Sigmoid colon (tissue), 4 donors: ENCODE data around the gene ZIM2.

Source experiments
- CTCF ChIP-seq, 4 experiments: fragments of 450-650 bp in 3 of 4; fragments of 200-600 bp in 1 of 4; IDR thresholded peaks; one replicate each; pipeline ENCODE4 v1.5.1; 2016 to 2019; ENCODE audit warnings: antibody characterized with exemption in 4 of 4, mild to moderate bottlenecking in 3 of 4, moderate library complexity in 2 of 4
- EP300 ChIP-seq, 4 donors: sonication (generic); formaldehyde crosslinking; IDR thresholded peaks; one replicate each; pipeline ENCODE4 v1.6.1; 2017; ENCODE audit warnings: antibody characterized with exemption in 4 of 4
- POLR2A ChIP-seq, 2 donors: fragments of 450-650 bp; IDR thresholded peaks; one replicate each; pipeline ENCODE4 v1.6.1; 2016; ENCODE audit warnings: antibody characterized with exemption in 2 of 2, mild to moderate bottlenecking in 2 of 2, moderate library complexity in 2 of 2

GRCh38 chr19:56838909-56839651 lies 1.4 kb downstream of the ZIM2 start:
- TF ChIP-seq CTCF (IDR thresholded peaks at IDR 0.05) (no peak), POLR2A (IDR thresholded peaks at IDR 0.05) (no peak), EP300 (IDR thresholded peaks at IDR 0.05) (no peak)
